Fibroblast of the aortic adventitia (primary cell): ENCODE results near the gene ATP6V0C. TPM values are rescaled to one million over a fixed set of nuclear protein-coding genes. Genes with fewer than 3 reads are reported as not detected.

ENCODE experiments used
- DNase-seq: peaks from one replicate; pipeline ENCODE4 v3.0.0-alpha.2; 2010; ENCODE audit warnings: low read depth
- H3K4me3 ChIP-seq: 2 replicates; pipeline ENCODE4 v1.5.1; 2011; ENCODE audit warnings: low read depth, mild to moderate bottlenecking, control low read depth, low read length, moderate library complexity
- total RNA-seq: library from RNA; depleted of rRNA; stranded (reverse); fragments of >200 nt; gene quantifications from 2 replicates; pipeline ENCODE4 v1.2.3, GENCODE V29; 2012; ENCODE audit warnings: low replicate concordance
- TF ChIP-seq, protein P1 (sequence below): IDR thresholded peaks from 2 replicates; pipeline ENCODE4 v1.5.1; 2011; ENCODE audit warnings: mild to moderate bottlenecking, low read length, control low read depth, inconsistent platforms; ENCODE audit not compliant: insufficient read depth

The ATP6V0C gene
- total RNA-seq, 1 donor = 48.9 TPM

- DNase-seq = no peak
- H3K4me3 ChIP-seq = no peak overlapping the region
- TF ChIP-seq, protein P1, sequence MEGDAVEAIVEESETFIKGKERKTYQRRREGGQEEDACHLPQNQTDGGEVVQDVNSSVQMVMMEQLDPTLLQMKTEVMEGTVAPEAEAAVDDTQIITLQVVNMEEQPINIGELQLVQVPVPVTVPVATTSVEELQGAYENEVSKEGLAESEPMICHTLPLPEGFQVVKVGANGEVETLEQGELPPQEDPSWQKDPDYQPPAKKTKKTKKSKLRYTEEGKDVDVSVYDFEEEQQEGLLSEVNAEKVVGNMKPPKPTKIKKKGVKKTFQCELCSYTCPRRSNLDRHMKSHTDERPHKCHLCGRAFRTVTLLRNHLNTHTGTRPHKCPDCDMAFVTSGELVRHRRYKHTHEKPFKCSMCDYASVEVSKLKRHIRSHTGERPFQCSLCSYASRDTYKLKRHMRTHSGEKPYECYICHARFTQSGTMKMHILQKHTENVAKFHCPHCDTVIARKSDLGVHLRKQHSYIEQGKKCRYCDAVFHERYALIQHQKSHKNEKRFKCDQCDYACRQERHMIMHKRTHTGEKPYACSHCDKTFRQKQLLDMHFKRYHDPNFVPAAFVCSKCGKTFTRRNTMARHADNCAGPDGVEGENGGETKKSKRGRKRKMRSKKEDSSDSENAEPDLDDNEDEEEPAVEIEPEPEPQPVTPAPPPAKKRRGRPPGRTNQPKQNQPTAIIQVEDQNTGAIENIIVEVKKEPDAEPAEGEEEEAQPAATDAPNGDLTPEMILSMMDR = no peak
Observed at GRCh38 chr16:2471653-2472487, 41.9 kb upstream of the ATP6V0C start.

DNA sequence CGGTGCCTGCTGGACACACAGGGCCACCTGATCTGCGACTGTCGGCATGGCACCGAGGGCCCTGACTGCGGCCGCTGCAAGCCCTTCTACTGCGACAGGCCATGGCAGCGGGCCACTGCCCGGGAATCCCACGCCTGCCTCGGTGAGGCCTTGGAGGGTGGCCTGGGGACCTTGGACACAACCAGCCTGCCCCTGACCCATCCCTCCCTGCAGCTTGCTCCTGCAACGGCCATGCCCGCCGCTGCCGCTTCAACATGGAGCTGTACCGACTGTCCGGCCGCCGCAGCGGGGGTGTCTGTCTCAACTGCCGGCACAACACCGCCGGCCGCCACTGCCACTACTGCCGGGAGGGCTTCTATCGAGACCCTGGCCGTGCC is 41.3 kb upstream of the ATP6V0C start:
- no peak overlapping the region for H3K4me3 ChIP-seq
- no peak for DNase-seq
- TF ChIP-seq, protein P1 = no peak

DNA sequence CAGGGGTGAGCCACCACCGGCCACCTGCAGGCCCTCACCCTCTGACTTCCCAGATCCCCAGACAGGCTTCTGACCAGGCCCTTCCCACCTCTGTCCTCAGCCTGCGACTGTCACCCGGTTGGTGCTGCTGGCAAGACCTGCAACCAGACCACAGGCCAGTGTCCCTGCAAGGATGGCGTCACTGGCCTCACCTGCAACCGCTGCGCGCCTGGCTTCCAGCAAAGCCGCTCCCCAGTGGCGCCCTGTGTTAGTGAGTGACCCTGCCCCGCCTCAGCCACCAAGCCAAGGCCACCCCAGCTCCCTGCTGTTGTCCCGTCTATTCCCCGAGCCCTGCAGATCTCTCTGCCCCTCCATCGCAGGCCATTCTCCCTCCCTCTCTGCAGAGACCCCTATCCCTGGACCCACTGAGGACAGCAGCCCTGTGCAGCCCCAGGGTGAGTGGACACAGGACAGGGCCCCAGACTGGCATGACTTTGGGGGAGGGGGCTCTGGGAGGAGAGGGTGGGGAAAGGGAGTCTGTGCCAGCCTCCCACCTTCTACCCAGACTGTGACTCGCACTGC is 40.8 kb upstream of the ATP6V0C start:
- no peak for DNase-seq
- TF ChIP-seq, protein P1 = no peak
- H3K4me3 ChIP-seq = peak overlapping the region; percentile 25

- TF ChIP-seq, protein P1 = no peak
- DNase-seq = no peak
- H3K4me3 ChIP-seq = peak overlapping the region; percentile 25
Observed at GRCh38 chr16:2473446-2473926, 40.3 kb upstream of the ATP6V0C start.

DNA sequence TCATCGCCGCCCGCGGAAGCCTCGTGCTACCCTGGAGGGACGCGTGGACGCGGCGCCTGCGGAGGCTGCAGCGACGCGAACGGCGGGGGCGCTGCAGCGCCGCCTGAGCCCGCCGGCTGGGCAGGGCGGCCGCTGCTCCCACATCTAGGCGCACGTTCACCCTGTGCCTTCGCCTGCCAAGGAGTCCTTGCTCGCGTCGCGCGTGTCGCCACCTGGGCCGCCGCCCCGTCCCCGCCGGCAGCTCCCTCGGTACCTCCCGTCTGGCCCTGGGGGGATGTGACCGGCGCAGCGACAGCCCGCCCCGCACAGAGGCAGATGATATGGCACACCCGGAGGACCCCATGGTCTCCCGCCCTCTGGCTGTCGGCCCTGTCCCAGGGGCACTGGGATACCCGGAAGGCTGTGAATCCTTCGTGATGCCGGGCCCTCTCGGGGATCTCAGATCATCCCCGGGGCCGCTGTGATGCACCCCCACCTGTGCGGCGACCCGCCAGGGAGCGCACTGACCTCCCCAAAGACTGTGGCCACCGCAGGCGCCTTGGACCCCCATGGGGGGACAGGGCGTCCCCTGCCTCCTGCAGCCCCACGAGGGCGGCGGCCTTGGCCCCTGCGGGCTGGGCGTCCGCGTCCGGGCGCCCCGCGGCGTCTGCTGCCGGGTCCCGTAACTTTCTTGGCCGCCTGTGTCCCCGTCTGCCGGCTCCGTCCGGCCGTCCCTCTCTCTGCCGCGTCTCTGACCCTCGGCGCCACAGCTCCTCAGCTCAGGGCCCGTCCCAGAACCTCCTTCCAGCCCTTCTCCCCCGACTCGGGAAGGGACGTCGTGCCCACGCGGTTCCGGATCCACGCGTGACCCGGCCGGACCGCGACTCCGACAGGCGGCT is 39.5 kb upstream of the ATP6V0C start:
- H3K4me3 ChIP-seq = peak overlapping the region; percentile 76
- TF ChIP-seq, protein P1 = no peak
- no peak for DNase-seq

DNA sequence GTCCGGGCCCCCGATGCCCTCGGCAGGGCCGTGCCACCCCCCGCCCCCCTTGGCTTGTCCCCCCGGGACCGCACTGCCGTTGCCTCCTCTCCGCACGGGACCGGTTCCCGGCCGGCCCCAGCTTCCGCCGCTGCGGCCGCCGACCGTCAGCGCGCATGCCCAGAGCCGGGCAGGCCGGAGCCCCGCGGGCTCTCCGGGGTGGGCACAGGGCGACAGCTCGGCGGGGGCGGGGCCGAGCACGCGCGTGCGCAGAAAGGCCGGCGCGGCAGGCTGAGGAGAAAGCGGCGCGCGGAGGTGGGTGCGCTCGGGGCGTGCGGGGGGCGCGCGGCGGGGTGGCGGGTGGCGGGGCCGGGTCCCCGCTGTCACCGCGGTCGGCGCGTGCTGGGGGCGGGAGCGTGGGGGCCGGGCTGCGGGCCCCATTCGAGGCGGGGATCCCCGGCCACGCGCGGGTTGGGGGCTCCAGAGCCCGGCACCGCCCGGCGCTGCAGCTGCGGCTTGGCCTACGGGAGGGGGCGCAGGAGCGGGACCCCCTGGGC is 38.8 kb upstream of the ATP6V0C start, which contains the start of gene TBC1D24:
Gene TBC1D24 (plus strand): TSS at position 251 of the 536 bp plus-strand sequence. CDS start 21,022 bp downstream, outside the sequence.
- peak; percentile 73 for DNase-seq
- TF ChIP-seq, protein P1 = no peak
- peak within 1 kb of the TSS; percentile 76 for H3K4me3 ChIP-seq
